Natural killer cell (primary cell): ENCODE results near the gene MTOR. TPM values are rescaled to one million over a fixed set of nuclear protein-coding genes. Genes with fewer than 3 reads are reported as not detected.
A peak's percentile ranks its signal among the peaks of the same experiment; 100 is the strongest.
"Not testable (repeated sequence)": the region's sequence is repeated elsewhere in the genome, so short reads cannot be mapped to it uniquely, and the experiment has no call there.

Experiments
- ATAC-seq, 3 donors: fragments of 150-1000 bp in 2 of 3; fragments of 200-7000 bp in 1 of 3; cut with Tn5 transposase; 1 replicate in 1 of 3; 2 replicates in 2 of 3; pipeline ENCODE4 v1.10.0; 2021; ENCODE audit warnings: mild to moderate bottlenecking in 2 of 3, moderate library complexity in 2 of 3
- DNase-seq, 2 donors: peaks; one replicate each; pipeline versions ENCODE4 v3.0.0 to v3.0.0-alpha.2; 2013 to 2021; ENCODE audit warnings: mixed read lengths in 1 of 2
- H3K27ac ChIP-seq: one replicate; pipeline ENCODE4 v1.5.1; 2013; ENCODE audit warnings: mild to moderate bottlenecking, low read length
- H3K27me3 ChIP-seq: one replicate; pipeline ENCODE4 v1.6.1; 2013; ENCODE audit warnings: low read length; ENCODE audit not compliant: control insufficient read depth, insufficient read depth
- H3K36me3 ChIP-seq: one replicate; pipeline ENCODE4 v1.6.1; 2013; ENCODE audit warnings: low read length; ENCODE audit not compliant: control insufficient read depth, insufficient read depth
- H3K4me1 ChIP-seq: one replicate; pipeline ENCODE4 v1.6.1; 2013; ENCODE audit warnings: low read length; ENCODE audit not compliant: control insufficient read depth, insufficient read depth
- H3K4me3 ChIP-seq: one replicate; pipeline ENCODE4 v1.5.1; 2013; ENCODE audit warnings: low read length
- H3K9me3 ChIP-seq: one replicate; pipeline ENCODE4 v1.6.1; 2013; ENCODE audit warnings: low read length; ENCODE audit not compliant: control insufficient read depth, insufficient read depth
- H3K27ac Mint-ChIP-seq, 2 donors: one replicate each; pipeline ENCODE4 v1.8.0; 2022; ENCODE audit warnings: mild to moderate bottlenecking in 2 of 2, mixed read lengths in 2 of 2, moderate library complexity in 1 of 2
- H3K27me3 Mint-ChIP-seq, 2 donors: one replicate each; pipeline ENCODE4 v1.8.0; 2022; ENCODE audit warnings: low read depth in 2 of 2, mixed read lengths in 2 of 2
- H3K36me3 Mint-ChIP-seq: one replicate; pipeline ENCODE4 v1.8.0; 2022; ENCODE audit warnings: mixed read lengths
- H3K4me1 Mint-ChIP-seq, 2 donors: one replicate each; pipeline ENCODE4 v1.8.0; 2022; ENCODE audit warnings: mixed read lengths in 2 of 2
- H3K4me3 Mint-ChIP-seq: one replicate; pipeline ENCODE4 v1.8.0; 2022; ENCODE audit warnings: mild to moderate bottlenecking, moderate library complexity, mixed read lengths
- H3K9me3 Mint-ChIP-seq, 2 donors: one replicate each; pipeline ENCODE4 v1.8.0; 2022; ENCODE audit warnings: mixed read lengths in 2 of 2
- CTCF ChIP-seq: fragments of 200-600 bp; IDR thresholded peaks from one replicate; pipeline ENCODE4 v1.8.0; 2022; ENCODE audit warnings: antibody characterized with exemption
- WGBS: methylation state at CpG from one replicate; pipeline ENCODE4 v1.1.7; 2013; ENCODE audit warnings: missing lambda C conversion rate; ENCODE audit not compliant: insufficient coverage; 5-methylcytosine and 5-hydroxymethylcytosine counted together
- intact Hi-C: fragments of 100-400 bp; cut with micrococcal nuclease; formaldehyde crosslinking; loops from one replicate; pipeline ENCODE4 v1.14.2; 2022
- total RNA-seq, 4 donors: library from RNA; stranded (reverse); fragments of 120-200 nt in 1 of 4; gene quantifications; one replicate each; pipeline versions ENCODE4 v1.2.3 to v1.2.4, GENCODE V29; 2013 to 2022

Gene MTOR
- total RNA-seq, 3 donors from 2014 or later (not counting 1 experiment from before 2014, with no cell fraction given) = 42.7 to 54.6 (median 43.7) TPM

GRCh38 chr1:11299225-11299574 is 36.8 kb upstream of the MTOR start:
- no peaks in the 10 kb centered on the region for H3K27me3 ChIP-seq
- intact Hi-C loops = no loop called here
- ATAC-seq = no peak
- no peak overlapping the region for H3K27ac Mint-ChIP-seq
- 95% methylated on average over 10 of the region's 10 CpGs for WGBS
- peaks cover 0 to 5% of the 10 kb centered on the region in 2 donors for H3K4me1 Mint-ChIP-seq
- TF ChIP-seq CTCF = no peak
- H3K4me3 ChIP-seq = no peak overlapping the region
- H3K36me3 ChIP-seq = peaks cover 9% of the 10 kb centered on the region
- H3K27me3 Mint-ChIP-seq = no peaks in the 10 kb centered on the region
- no peak overlapping the region for H3K4me3 Mint-ChIP-seq
- DNase-seq = no peak
- no peak overlapping the region for H3K27ac ChIP-seq
- H3K9me3 ChIP-seq = no peaks in the 10 kb centered on the region
- no peaks in the 10 kb centered on the region for H3K36me3 Mint-ChIP-seq
- no peaks in the 10 kb centered on the region for H3K9me3 Mint-ChIP-seq
- no peaks in the 10 kb centered on the region for H3K4me1 ChIP-seq

GRCh38 chr1:11298390-11299224 is 36.3 kb upstream of the MTOR start:
- Mint-ChIP-seq H3K27me3 (no peaks in the 10 kb centered on the region), H3K36me3 (no peaks in the 10 kb centered on the region), H3K9me3 (no peaks in the 10 kb centered on the region), H3K4me3 (no peak overlapping the region), H3K4me1 (peaks cover 0 to 5% of the 10 kb centered on the region in 2 donors), H3K27ac (no peak overlapping the region)
- Histone ChIP-seq H3K27ac (no peak overlapping the region), H3K4me1 (no peaks in the 10 kb centered on the region), H3K9me3 (no peaks in the 10 kb centered on the region), H3K36me3 (peaks cover 9% of the 10 kb centered on the region), H3K27me3 (no peaks in the 10 kb centered on the region), H3K4me3 (no peak overlapping the region)
- DNase-seq (no peak), ATAC-seq (no peak)
- no peak for TF ChIP-seq CTCF
- intact Hi-C loops = no loop called here
- WGBS = 92% methylated on average over 10 of the region's 12 CpGs

GRCh38 chr1:11297774-11298173 is 35.4 kb upstream of the MTOR start:
- H3K27me3 ChIP-seq, DNase-seq, ATAC-seq, H3K27me3 Mint-ChIP-seq, H3K4me3 ChIP-seq, H3K27ac Mint-ChIP-seq, H3K27ac ChIP-seq, intact Hi-C loops, H3K9me3 ChIP-seq, H3K4me1 Mint-ChIP-seq, H3K4me1 ChIP-seq, H3K9me3 Mint-ChIP-seq, H3K4me3 Mint-ChIP-seq, H3K36me3 Mint-ChIP-seq: not testable (repeated sequence)
- WGBS = 97% methylated on average over 5 of the region's 5 CpGs
- H3K36me3 ChIP-seq = peaks cover 12% of the 10 kb centered on the region

- Histone ChIP-seq H3K4me3 (no peak overlapping the region), H3K27ac (no peak overlapping the region), H3K36me3 (peaks cover 18% of the 10 kb centered on the region), H3K27me3 (no peaks in the 10 kb centered on the region), H3K9me3 (no peaks in the 10 kb centered on the region), H3K4me1 (no peaks in the 10 kb centered on the region)
- intact Hi-C loops = no loop called here
- TF ChIP-seq CTCF = no peak
- Mint-ChIP-seq H3K4me1 (peaks cover 0 to 8% of the 10 kb centered on the region in 2 donors), H3K27ac (no peak overlapping the region), H3K36me3 (no peaks in the 10 kb centered on the region), H3K4me3 (no peak overlapping the region), H3K9me3 (no peaks in the 10 kb centered on the region), H3K27me3 (no peaks in the 10 kb centered on the region)
- WGBS = 100% methylated on average over 1 of the region's 2 CpGs
- ATAC-seq (no peak), DNase-seq (peak in 1 of 2 donors; percentile 48)
Measured at GRCh38 chr1:11295905-11296304, 33.6 kb upstream of the MTOR start.
